ENCODE data around the gene AGAP1. TPM values are rescaled to one million over a fixed set of nuclear protein-coding genes. Genes with fewer than 3 reads are reported as not detected.

AGAP1 gene
- polyA plus RNA-seq, 1 donor from 2014 or later, result 17.4 TPM

- Histone ChIP-seq H3F3A (ENCODE audit: insufficient read depth, low read length, poor library complexity, severe bottlenecking) (no peaks in the 10 kb centered on the region), H3K9me3 (ENCODE audit: low read length) (no peaks in the 10 kb centered on the region), H3K27ac (ENCODE audit: low read length) (no peak overlapping the region), H3K4me3 (ENCODE audit: low read length) (no peak overlapping the region), H3K27me3 (ENCODE audit: insufficient read depth, low read depth, low read length) (peaks cover 73% of the 10 kb centered on the region), H3K79me2 (replicated peaks; ENCODE audit: insufficient read depth, low read length) (no peaks in the 10 kb centered on the region), H3K9me2 (ENCODE audit: insufficient read depth, low read length) (no peaks in the 10 kb centered on the region), H3K36me3 (ENCODE audit: insufficient read depth, low read length) (no peaks in the 10 kb centered on the region), H3K4me2 (ENCODE audit: low read length) (no peak overlapping the region), H3K9ac (ENCODE audit: low read length) (no peak overlapping the region), H2AFZ (ENCODE audit: low read depth, low read length) (no peak overlapping the region), H4K20me1 (ENCODE audit: insufficient read depth) (no peaks in the 10 kb centered on the region)
- TF ChIP-seq POLR2AphosphoS5 (IDR thresholded peaks at IDR 0.05) (no peak), EZH2 (IDR thresholded peaks at IDR 0.05; ENCODE audit: borderline replicate concordance, insufficient read depth, low read length, poor library complexity, severe bottlenecking) (no peak), EP300 (conservative IDR thresholded peaks at IDR 0.05; ENCODE audit: poor library complexity, severe bottlenecking) (no peak), TAF1 (IDR thresholded peaks at IDR 0.05; ENCODE audit: low read depth) (no peak), MXI1 (conservative IDR thresholded peaks at IDR 0.05; ENCODE audit: poor library complexity, severe bottlenecking) (no peak), RAD21 (conservative IDR thresholded peaks at IDR 0.05) (no peak), SMC3 (conservative IDR thresholded peaks at IDR 0.05; ENCODE audit: poor library complexity) (no peak)
- TF ChIP-seq, protein P1, sequence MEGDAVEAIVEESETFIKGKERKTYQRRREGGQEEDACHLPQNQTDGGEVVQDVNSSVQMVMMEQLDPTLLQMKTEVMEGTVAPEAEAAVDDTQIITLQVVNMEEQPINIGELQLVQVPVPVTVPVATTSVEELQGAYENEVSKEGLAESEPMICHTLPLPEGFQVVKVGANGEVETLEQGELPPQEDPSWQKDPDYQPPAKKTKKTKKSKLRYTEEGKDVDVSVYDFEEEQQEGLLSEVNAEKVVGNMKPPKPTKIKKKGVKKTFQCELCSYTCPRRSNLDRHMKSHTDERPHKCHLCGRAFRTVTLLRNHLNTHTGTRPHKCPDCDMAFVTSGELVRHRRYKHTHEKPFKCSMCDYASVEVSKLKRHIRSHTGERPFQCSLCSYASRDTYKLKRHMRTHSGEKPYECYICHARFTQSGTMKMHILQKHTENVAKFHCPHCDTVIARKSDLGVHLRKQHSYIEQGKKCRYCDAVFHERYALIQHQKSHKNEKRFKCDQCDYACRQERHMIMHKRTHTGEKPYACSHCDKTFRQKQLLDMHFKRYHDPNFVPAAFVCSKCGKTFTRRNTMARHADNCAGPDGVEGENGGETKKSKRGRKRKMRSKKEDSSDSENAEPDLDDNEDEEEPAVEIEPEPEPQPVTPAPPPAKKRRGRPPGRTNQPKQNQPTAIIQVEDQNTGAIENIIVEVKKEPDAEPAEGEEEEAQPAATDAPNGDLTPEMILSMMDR (IDR thresholded peaks at IDR 0.05; ENCODE audit: poor library complexity, severe bottlenecking), result no peak
- TF ChIP-seq, protein P2, sequence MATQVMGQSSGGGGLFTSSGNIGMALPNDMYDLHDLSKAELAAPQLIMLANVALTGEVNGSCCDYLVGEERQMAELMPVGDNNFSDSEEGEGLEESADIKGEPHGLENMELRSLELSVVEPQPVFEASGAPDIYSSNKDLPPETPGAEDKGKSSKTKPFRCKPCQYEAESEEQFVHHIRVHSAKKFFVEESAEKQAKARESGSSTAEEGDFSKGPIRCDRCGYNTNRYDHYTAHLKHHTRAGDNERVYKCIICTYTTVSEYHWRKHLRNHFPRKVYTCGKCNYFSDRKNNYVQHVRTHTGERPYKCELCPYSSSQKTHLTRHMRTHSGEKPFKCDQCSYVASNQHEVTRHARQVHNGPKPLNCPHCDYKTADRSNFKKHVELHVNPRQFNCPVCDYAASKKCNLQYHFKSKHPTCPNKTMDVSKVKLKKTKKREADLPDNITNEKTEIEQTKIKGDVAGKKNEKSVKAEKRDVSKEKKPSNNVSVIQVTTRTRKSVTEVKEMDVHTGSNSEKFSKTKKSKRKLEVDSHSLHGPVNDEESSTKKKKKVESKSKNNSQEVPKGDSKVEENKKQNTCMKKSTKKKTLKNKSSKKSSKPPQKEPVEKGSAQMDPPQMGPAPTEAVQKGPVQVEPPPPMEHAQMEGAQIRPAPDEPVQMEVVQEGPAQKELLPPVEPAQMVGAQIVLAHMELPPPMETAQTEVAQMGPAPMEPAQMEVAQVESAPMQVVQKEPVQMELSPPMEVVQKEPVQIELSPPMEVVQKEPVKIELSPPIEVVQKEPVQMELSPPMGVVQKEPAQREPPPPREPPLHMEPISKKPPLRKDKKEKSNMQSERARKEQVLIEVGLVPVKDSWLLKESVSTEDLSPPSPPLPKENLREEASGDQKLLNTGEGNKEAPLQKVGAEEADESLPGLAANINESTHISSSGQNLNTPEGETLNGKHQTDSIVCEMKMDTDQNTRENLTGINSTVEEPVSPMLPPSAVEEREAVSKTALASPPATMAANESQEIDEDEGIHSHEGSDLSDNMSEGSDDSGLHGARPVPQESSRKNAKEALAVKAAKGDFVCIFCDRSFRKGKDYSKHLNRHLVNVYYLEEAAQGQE (IDR thresholded peaks at IDR 0.05; ENCODE audit: borderline replicate concordance), result no peak
Measured at GRCh38 chr2:236157366-236157765, 663.5 kb downstream of the AGAP1 start.

GRCh38 chr2:236157815-236158498 is 664.1 kb downstream of the AGAP1 start:
- Histone ChIP-seq H3K9me2 (ENCODE audit: insufficient read depth, low read length) (no peaks in the 10 kb centered on the region), H3K9me3 (ENCODE audit: low read length) (no peaks in the 10 kb centered on the region), H3F3A (ENCODE audit: insufficient read depth, low read length, poor library complexity, severe bottlenecking) (no peaks in the 10 kb centered on the region), H2AFZ (ENCODE audit: low read depth, low read length) (no peak overlapping the region), H3K79me2 (replicated peaks; ENCODE audit: insufficient read depth, low read length) (no peaks in the 10 kb centered on the region), H3K9ac (ENCODE audit: low read length) (no peak overlapping the region), H3K4me2 (ENCODE audit: low read length) (no peak overlapping the region), H4K20me1 (ENCODE audit: insufficient read depth) (no peaks in the 10 kb centered on the region), H3K27ac (ENCODE audit: low read length) (no peak overlapping the region), H3K4me3 (ENCODE audit: low read length) (no peak overlapping the region), H3K27me3 (ENCODE audit: insufficient read depth, low read depth, low read length) (peaks cover 79% of the 10 kb centered on the region), H3K36me3 (ENCODE audit: insufficient read depth, low read length) (no peaks in the 10 kb centered on the region)
- TF ChIP-seq MXI1 (conservative IDR thresholded peaks at IDR 0.05; ENCODE audit: poor library complexity, severe bottlenecking) (no peak), POLR2AphosphoS5 (IDR thresholded peaks at IDR 0.05) (no peak), TAF1 (IDR thresholded peaks at IDR 0.05; ENCODE audit: low read depth) (no peak), RAD21 (conservative IDR thresholded peaks at IDR 0.05) (no peak), EZH2 (IDR thresholded peaks at IDR 0.05; ENCODE audit: borderline replicate concordance, insufficient read depth, low read length, poor library complexity, severe bottlenecking) (no peak), SMC3 (conservative IDR thresholded peaks at IDR 0.05; ENCODE audit: poor library complexity) (no peak), EP300 (conservative IDR thresholded peaks at IDR 0.05; ENCODE audit: poor library complexity, severe bottlenecking) (no peak)
- TF ChIP-seq, protein P1 (IDR thresholded peaks at IDR 0.05; ENCODE audit: poor library complexity, severe bottlenecking), result no peak
- TF ChIP-seq, protein P2 (IDR thresholded peaks at IDR 0.05; ENCODE audit: borderline replicate concordance), result no peak

All from neural cell (in vitro differentiated cells).